ENCODE data around the gene TMEM82.

DNA sequence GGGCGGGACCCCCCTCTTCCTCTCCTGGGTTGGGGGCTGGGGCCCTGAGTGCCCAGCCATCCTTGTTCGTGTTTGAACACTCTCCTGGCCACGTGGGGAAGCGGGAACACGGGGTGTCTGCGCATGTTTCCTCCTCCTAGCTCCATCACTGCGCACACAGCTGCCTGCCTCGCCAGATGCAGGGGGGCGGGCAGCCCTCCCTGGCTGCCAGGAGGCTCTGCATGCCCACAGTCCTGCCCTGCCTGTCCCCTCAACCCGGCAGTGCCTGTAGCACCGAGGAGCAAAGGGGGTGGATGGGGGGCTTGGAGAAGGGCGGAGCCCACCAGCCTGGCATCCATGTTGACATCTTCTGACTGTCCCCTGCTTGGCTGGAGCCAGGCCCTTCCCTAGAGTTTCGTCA is 8.0 kb upstream of the TMEM82 start:
- no peak for TF ChIP-seq POLR2A (IDR thresholded peaks at IDR 0.05)
- TF ChIP-seq, protein P1, sequence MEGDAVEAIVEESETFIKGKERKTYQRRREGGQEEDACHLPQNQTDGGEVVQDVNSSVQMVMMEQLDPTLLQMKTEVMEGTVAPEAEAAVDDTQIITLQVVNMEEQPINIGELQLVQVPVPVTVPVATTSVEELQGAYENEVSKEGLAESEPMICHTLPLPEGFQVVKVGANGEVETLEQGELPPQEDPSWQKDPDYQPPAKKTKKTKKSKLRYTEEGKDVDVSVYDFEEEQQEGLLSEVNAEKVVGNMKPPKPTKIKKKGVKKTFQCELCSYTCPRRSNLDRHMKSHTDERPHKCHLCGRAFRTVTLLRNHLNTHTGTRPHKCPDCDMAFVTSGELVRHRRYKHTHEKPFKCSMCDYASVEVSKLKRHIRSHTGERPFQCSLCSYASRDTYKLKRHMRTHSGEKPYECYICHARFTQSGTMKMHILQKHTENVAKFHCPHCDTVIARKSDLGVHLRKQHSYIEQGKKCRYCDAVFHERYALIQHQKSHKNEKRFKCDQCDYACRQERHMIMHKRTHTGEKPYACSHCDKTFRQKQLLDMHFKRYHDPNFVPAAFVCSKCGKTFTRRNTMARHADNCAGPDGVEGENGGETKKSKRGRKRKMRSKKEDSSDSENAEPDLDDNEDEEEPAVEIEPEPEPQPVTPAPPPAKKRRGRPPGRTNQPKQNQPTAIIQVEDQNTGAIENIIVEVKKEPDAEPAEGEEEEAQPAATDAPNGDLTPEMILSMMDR (IDR thresholded peaks at IDR 0.05), result no peak
